MCF 10A (cell line): Measurements from ENCODE around the gene AP3D1. TPM values are rescaled to one million over a fixed set of nuclear protein-coding genes. Genes with fewer than 3 reads are reported as not detected.
"Not testable (repeated sequence)": the region's sequence is repeated elsewhere in the genome, so short reads cannot be mapped to it uniquely, and the experiment has no call there.

Experiments used
- BruUV-seq: library from RNA; stranded (reverse); fragments of 400-500 nt; replicated peaks from 2 replicates; lab custom pipeline; 2021; lab: Mats Ljungman, UMichigan
- CTCF ChIA-PET: fragments of 300-600 bp; sonication (Branson Sonifier 250); formaldehyde crosslinking; extraction: SDS; loops from one replicate; lab custom pipeline; 2021; ENCODE audit warnings: antibody characterized with exemption, inconsistent platforms; lab: Yijun Ruan, JAX
- POLR2A ChIA-PET: fragments of 300-600, 350-650 bp; sonication (Branson Sonifier 250); formaldehyde crosslinking; extraction: SDS; loops from one replicate; lab custom pipeline; 2020; ENCODE audit warnings: antibody characterized with exemption, inconsistent platforms; lab: Yijun Ruan, JAX
- DNase-seq: peaks from one replicate; pipeline ENCODE4 v3.0.0-alpha.2; 2018; ENCODE audit not compliant: unreplicated experiment
- H3K27ac Mint-ChIP-seq: one replicate; pipeline ENCODE4 v1.8.0; 2022; ENCODE audit warnings: mild to moderate bottlenecking, low read depth, mixed read lengths; ENCODE audit not compliant: unreplicated experiment
- H3K27me3 Mint-ChIP-seq: one replicate; pipeline ENCODE4 v1.8.0; 2022; ENCODE audit warnings: mixed read lengths; ENCODE audit not compliant: insufficient read depth, unreplicated experiment
- H3K36me3 Mint-ChIP-seq: one replicate; pipeline ENCODE4 v1.8.0; 2022; ENCODE audit warnings: mild to moderate bottlenecking, moderate library complexity, mixed read lengths; ENCODE audit not compliant: insufficient read depth, unreplicated experiment
- H3K4me1 Mint-ChIP-seq: one replicate; pipeline ENCODE4 v1.8.0; 2022; ENCODE audit warnings: mixed read lengths; ENCODE audit not compliant: insufficient read depth, unreplicated experiment
- H3K4me3 Mint-ChIP-seq: one replicate; pipeline ENCODE4 v1.8.0; 2022; ENCODE audit warnings: mild to moderate bottlenecking, moderate library complexity, mixed read lengths; ENCODE audit not compliant: unreplicated experiment
- H3K9me3 Mint-ChIP-seq: one replicate; pipeline ENCODE4 v1.8.0; 2022; ENCODE audit warnings: mixed read lengths; ENCODE audit not compliant: unreplicated experiment
- intact Hi-C: fragments of 100-400 bp; cut with micrococcal nuclease; formaldehyde crosslinking; loops from 2 replicates; pipeline ENCODE4 v1.14.1; 2022
- total RNA-seq: library from RNA; stranded (reverse); gene quantifications from 2 replicates; pipeline ENCODE4 v1.2.3, GENCODE V29; 2022
- TF ChIP-seq, protein P1 (sequence below): fragments of 200-600 bp; IDR thresholded peaks from one replicate; pipeline ENCODE4 v1.8.0; 2022; ENCODE audit warnings: antibody characterized with exemption, mild to moderate bottlenecking; ENCODE audit not compliant: unreplicated experiment

AP3D1 gene
- total RNA-seq, 1 experiment from 2014 or later = 181 TPM

DNA sequence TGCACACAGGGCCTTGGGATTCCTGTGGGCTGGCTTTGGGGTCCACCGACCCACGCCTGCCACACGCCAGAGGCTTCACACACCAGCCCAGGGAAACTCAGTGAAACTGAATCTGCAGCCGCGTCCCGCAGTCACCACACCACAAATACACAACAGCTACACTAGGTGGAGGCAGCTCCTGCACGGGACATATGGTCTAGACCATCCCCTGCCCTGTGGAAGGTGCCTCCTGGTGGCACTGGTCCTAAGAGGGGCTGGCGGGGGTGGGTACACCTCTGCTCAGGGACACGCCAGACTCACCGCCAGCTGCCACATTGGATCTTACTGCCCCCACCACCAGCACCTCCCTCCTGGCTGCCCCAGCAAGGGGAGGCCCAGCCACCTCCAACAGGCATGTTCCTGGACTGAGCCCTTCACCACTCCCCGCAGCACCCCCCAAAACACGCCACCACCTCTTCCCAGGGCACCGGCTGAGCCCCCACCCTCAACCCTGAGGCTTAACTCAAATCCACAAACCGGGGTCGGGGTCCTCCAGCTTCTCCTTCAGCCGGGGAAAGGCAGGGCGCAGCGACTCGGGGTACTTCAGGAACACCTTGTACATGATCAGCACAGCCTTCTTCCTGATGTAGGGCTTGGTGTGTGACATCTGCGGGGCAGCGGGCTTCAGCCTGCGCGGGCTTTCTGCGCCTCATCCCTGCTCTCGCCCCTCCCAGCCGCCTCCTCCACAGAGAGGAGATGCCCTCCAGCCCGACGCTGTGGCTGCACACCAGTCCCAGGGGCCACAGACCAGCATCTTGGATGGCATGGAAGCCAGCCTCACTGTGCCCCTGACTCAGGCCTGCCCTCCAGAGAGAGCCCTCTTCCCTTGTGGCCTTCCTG is 21.2 kb downstream of the AP3D1 start:
- Mint-ChIP-seq H3K36me3 (peaks cover 71% of the 10 kb centered on the region), H3K27ac (no peak overlapping the region), H3K9me3 (no peaks in the 10 kb centered on the region), H3K4me3 (no peak overlapping the region), H3K4me1 (no peaks in the 10 kb centered on the region), H3K27me3 (no peaks in the 10 kb centered on the region)
- CTCF ChIA-PET = interaction anchor here (0.5 to 0.7 kb wide), 3 partner anchors 112 to 978 kb away, joined by 3 to 4 read pairs (median 4); no protein-coding TSS in a partner anchor
- intact Hi-C loops = no loop called here
- DNase-seq = no peak
- POLR2A ChIA-PET = no interaction called here
- TF ChIP-seq, protein P1, sequence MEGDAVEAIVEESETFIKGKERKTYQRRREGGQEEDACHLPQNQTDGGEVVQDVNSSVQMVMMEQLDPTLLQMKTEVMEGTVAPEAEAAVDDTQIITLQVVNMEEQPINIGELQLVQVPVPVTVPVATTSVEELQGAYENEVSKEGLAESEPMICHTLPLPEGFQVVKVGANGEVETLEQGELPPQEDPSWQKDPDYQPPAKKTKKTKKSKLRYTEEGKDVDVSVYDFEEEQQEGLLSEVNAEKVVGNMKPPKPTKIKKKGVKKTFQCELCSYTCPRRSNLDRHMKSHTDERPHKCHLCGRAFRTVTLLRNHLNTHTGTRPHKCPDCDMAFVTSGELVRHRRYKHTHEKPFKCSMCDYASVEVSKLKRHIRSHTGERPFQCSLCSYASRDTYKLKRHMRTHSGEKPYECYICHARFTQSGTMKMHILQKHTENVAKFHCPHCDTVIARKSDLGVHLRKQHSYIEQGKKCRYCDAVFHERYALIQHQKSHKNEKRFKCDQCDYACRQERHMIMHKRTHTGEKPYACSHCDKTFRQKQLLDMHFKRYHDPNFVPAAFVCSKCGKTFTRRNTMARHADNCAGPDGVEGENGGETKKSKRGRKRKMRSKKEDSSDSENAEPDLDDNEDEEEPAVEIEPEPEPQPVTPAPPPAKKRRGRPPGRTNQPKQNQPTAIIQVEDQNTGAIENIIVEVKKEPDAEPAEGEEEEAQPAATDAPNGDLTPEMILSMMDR = no peak
- no TSS peak for BruUV-seq

DNA sequence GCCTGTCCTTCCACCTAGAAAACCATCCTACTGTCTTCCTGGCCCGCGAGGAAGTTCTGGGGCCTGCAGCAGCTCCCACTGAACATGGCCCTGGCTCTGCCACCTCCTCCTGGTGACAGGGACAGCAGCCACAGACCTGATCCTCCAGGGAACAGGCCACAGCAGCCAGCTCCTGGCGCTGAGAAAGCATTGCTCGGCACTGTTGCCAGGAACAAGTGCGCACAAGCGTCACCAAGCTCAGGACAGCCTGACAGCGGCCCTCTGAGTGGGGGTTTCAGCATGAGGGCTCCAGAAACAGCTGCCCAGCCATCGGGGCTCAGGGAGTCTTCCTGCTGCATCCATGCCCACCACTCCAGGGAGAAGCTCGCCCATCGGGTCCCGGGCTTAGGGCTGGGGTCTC is 21.9 kb downstream of the AP3D1 start:
- Mint-ChIP-seq H3K4me1 (no peaks in the 10 kb centered on the region), H3K27me3 (no peaks in the 10 kb centered on the region), H3K36me3 (peaks cover 73% of the 10 kb centered on the region), H3K27ac (no peak overlapping the region), H3K4me3 (no peak overlapping the region), H3K9me3 (no peaks in the 10 kb centered on the region)
- ChIA-PET POLR2A (interaction anchor here (0.6 kb wide), 1 partner anchor 299 kb away, joined by 3 read pairs; no protein-coding TSS in a partner anchor), CTCF (interaction anchor here (0.6 to 0.7 kb wide), 2 partner anchors 173 to 977 kb away, joined by 4 read pairs; no protein-coding TSS in a partner anchor)
- BruUV-seq = no TSS peak
- intact Hi-C loops = no loop called here
- no peak for DNase-seq
- TF ChIP-seq, protein P1 = no peak

DNA sequence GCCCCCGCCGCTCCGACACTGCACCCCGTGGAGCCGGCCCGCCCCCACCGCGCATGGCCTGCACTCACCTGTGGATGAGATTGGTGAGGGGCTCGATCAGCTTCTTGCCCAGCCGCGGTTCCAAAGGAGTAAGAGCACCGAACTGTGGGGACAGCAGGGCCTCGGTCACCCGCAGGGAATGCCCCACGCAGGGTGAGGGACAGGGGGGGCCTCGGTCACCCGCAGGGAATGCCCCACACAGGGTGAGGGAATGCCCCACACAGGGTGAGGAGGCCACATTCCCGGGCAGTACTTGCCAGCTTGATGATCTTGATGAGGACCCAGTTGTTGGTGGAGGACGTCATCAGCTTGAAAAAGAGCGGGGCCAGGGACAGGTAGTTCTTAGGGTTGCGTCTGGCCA is 22.3 kb downstream of the AP3D1 start:
- no peak for DNase-seq
- CTCF ChIA-PET = interaction anchor here (0.6 to 0.7 kb wide), 2 partner anchors 174 to 976 kb away, joined by 4 read pairs; no protein-coding TSS in a partner anchor
- no peak overlapping the region for H3K4me3 Mint-ChIP-seq
- H3K27ac Mint-ChIP-seq = no peak overlapping the region
- H3K9me3 Mint-ChIP-seq = no peaks in the 10 kb centered on the region
- peaks cover 73% of the 10 kb centered on the region for H3K36me3 Mint-ChIP-seq
- intact Hi-C loops = no loop called here
- H3K27me3 Mint-ChIP-seq = no peaks in the 10 kb centered on the region
- no TSS peak for BruUV-seq
- H3K4me1 Mint-ChIP-seq = no peaks in the 10 kb centered on the region
- TF ChIP-seq, protein P1 = no peak
- POLR2A ChIA-PET = interaction anchor here (0.6 kb wide), 1 partner anchor 299 kb away, joined by 3 read pairs; no protein-coding TSS in a partner anchor

DNA sequence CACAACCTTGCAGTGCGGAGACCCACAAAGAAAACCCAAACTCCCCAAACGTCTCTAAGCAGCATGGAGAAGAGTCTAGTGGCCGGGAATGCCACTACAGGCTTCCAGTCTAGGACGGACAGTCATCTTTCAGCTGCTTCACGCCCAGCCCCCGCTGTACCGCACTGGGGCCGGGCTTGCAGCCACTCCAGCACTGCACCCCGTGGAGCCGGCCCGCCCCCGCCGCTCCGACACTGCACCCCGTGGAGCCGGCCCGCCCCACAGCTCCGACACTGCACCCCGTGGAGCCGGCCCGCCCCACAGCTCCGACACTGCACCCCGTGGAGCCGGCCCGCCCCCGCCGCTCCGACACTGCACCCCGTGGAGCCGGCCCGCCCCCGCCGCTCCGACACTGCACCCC is 23.1 kb downstream of the AP3D1 start:
- POLR2A ChIA-PET, DNase-seq, CTCF ChIA-PET, H3K27me3 Mint-ChIP-seq, H3K4me3 Mint-ChIP-seq, H3K4me1 Mint-ChIP-seq, H3K27ac Mint-ChIP-seq, intact Hi-C loops, BruUV-seq, H3K9me3 Mint-ChIP-seq: not testable (repeated sequence)
- peaks cover 74% of the 10 kb centered on the region for H3K36me3 Mint-ChIP-seq
